ENCODE results near the gene ABHD16B. TPM values are rescaled to one million over a fixed set of nuclear protein-coding genes. Genes with fewer than 3 reads are reported as not detected.

ABHD16B gene
- total and polyA plus RNA-seq, 2 donors (not counting 3 experiments of a cell fraction or from before 2014, with no cell fraction given): not detected

DNA sequence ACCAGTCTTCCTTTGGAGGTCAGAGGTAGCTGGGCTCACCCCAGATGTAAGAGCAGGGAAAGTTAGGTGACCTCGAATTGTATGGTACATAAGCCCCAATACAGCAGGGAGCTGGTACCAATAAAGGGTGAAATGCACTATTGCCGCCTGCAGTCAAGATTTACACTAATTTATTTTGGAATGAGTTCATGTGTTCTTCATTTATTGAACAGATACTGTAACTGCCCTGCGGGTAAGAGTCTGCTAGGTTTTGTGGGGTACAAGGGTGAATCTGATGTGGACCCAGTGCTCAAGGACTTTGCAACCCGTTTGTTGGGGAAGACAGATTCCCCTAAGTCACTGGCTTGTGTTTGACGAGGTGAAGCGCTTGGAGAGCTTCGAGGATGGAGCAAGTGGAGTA, 31.1 kb downstream of the ABHD16B start:
- TF ChIP-seq, protein P1, sequence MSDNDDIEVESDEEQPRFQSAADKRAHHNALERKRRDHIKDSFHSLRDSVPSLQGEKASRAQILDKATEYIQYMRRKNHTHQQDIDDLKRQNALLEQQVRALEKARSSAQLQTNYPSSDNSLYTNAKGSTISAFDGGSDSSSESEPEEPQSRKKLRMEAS (IDR thresholded peaks at IDR 0.05; ENCODE audit: insufficient read depth, insufficient read length): no peak
- TF ChIP-seq, protein P2, sequence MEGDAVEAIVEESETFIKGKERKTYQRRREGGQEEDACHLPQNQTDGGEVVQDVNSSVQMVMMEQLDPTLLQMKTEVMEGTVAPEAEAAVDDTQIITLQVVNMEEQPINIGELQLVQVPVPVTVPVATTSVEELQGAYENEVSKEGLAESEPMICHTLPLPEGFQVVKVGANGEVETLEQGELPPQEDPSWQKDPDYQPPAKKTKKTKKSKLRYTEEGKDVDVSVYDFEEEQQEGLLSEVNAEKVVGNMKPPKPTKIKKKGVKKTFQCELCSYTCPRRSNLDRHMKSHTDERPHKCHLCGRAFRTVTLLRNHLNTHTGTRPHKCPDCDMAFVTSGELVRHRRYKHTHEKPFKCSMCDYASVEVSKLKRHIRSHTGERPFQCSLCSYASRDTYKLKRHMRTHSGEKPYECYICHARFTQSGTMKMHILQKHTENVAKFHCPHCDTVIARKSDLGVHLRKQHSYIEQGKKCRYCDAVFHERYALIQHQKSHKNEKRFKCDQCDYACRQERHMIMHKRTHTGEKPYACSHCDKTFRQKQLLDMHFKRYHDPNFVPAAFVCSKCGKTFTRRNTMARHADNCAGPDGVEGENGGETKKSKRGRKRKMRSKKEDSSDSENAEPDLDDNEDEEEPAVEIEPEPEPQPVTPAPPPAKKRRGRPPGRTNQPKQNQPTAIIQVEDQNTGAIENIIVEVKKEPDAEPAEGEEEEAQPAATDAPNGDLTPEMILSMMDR (IDR thresholded peaks at IDR 0.05; ENCODE audit: extremely low read depth in 1 of 2, insufficient read depth in 1 of 2, low read depth in 1 of 2, low read length in 2 of 2): no peak
- Histone ChIP-seq H3K27me3 (ENCODE audit: control insufficient read depth in 2 of 2, insufficient read depth in 2 of 2, low read length in 2 of 2) (no peaks in the 10 kb centered on the region), H2AFZ (ENCODE audit: low read depth, low read length) (no peak overlapping the region), H3K27ac (ENCODE audit: insufficient read depth, low read depth, low read length) (no peak overlapping the region), H3K9me3 (replicated peaks; ENCODE audit: control insufficient read depth, insufficient read depth, low read length) (no peaks in the 10 kb centered on the region), H3K36me3 (ENCODE audit: control insufficient read depth in 2 of 2, extremely low read depth in 1 of 2, insufficient read depth in 2 of 2, low read length in 2 of 2) (peaks cover 13 to 37% of the 10 kb centered on the region in 2 experiments), H3K9ac (replicated peaks; ENCODE audit: extremely low read depth, insufficient read depth, low read length) (no peak overlapping the region), H3K4me2 (ENCODE audit: insufficient read depth, low read length) (no peak overlapping the region), H3K79me2 (ENCODE audit: control insufficient read depth, insufficient read depth, low read length) (peaks cover 22% of the 10 kb centered on the region), H3K9me1 (replicated peaks; ENCODE audit: control insufficient read depth, extremely low read depth, insufficient read depth, low read length) (no peaks in the 10 kb centered on the region), H3K4me3 (replicated peaks in 1 of 3; ENCODE audit: insufficient read depth in 1 of 3, low read depth in 1 of 3, low read length in 3 of 3) (no peak overlapping the region), H3K4me1 (ENCODE audit: control insufficient read depth, extremely low read depth, insufficient read depth, low read length) (peaks cover 14% of the 10 kb centered on the region), H4K20me1 (replicated peaks; ENCODE audit: control insufficient read depth, extremely low read depth, insufficient read depth, low read length) (peaks cover 6% of the 10 kb centered on the region)
- ChIA-PET POLR2A (interaction anchor here (0.7 kb wide), 1 partner anchor 910 kb away, joined by 10 read pairs; no protein-coding TSS in a partner anchor), CTCF (no interaction called here)
- intact Hi-C loops (cut with micrococcal nuclease): loop anchor here (10.0 kb wide), 1 partner anchor 162 kb away; no protein-coding TSS in a partner anchor
- dilution Hi-C loops (cut with MboI; ENCODE audit: extremely low pct_ligation_motif_present, low sequenced_read_pairs): no loop called here
- no TSS peak for BruUV-seq (replicated peaks)
- FAIRE-seq (no peak), DNase-seq (ENCODE audit: low read depth, low spot score) (no peak)

DNA sequence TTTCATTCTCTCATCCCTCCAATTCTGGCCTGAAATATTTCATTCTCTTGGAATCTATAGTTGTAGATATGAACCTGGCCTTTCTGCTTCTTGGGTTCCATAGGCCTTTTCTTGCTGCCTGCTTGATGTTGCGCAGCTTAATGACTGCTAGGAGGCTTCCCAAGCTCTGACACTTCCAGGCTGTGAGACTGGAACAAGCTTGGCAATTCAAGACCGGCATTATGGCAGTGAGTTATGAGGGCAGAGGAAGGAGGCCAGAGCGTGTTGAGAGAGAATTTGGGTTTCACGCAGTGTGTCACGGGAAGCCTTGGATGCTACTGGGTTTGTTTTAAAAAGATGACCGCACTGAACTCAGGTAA, 32.7 kb downstream of the ABHD16B start:
- intact Hi-C loops (cut with micrococcal nuclease): loop anchor here (1.0 to 10.0 kb wide), 3 partner anchors 21 to 161 kb away; partner anchors contain the start of gene TPD52L2
- TF ChIP-seq POLR2AphosphoS5 (IDR thresholded peaks at IDR 0.05; ENCODE audit: insufficient read depth, low read depth, low read length): no peak
- no peak overlapping the region for H3K9ac ChIP-seq (replicated peaks; ENCODE audit: extremely low read depth, insufficient read depth, low read length)
- dilution Hi-C loops (cut with MboI; ENCODE audit: extremely low pct_ligation_motif_present, low sequenced_read_pairs): no loop called here
- no peaks in the 10 kb centered on the region for H3K9me3 ChIP-seq (replicated peaks; ENCODE audit: control insufficient read depth, insufficient read depth, low read length)
- H3K27ac ChIP-seq (ENCODE audit: insufficient read depth, low read depth, low read length): no peak overlapping the region
- peaks cover 14% of the 10 kb centered on the region for H3K4me1 ChIP-seq (ENCODE audit: control insufficient read depth, extremely low read depth, insufficient read depth, low read length)
- H4K20me1 ChIP-seq (replicated peaks; ENCODE audit: control insufficient read depth, extremely low read depth, insufficient read depth, low read length): peaks cover 10% of the 10 kb centered on the region
- H3K27me3 ChIP-seq (ENCODE audit: control insufficient read depth in 2 of 2, insufficient read depth in 2 of 2, low read length in 2 of 2): no peaks in the 10 kb centered on the region
- DNase-seq (ENCODE audit: low read depth, low spot score) (peak; percentile 9), FAIRE-seq (peak; percentile 52)
- no peak overlapping the region for H3K4me2 ChIP-seq (ENCODE audit: insufficient read depth, low read length)
- H2AFZ ChIP-seq (ENCODE audit: low read depth, low read length): peak overlapping the region; percentile 67
- no TSS peak for BruUV-seq (replicated peaks)
- ChIA-PET CTCF (interaction anchor here (0.8 to 1.8 kb wide), 5 partner anchors 20 to 356 kb away, joined by 3 to 11 read pairs (median 5); partner anchors contain the start of gene LKAAEAR1), POLR2A (no interaction called here)
- H3K9me1 ChIP-seq (replicated peaks; ENCODE audit: control insufficient read depth, extremely low read depth, insufficient read depth, low read length): no peaks in the 10 kb centered on the region
- H3K79me2 ChIP-seq (ENCODE audit: control insufficient read depth, insufficient read depth, low read length): peaks cover 37% of the 10 kb centered on the region
- no peak overlapping the region for H3K4me3 ChIP-seq (replicated peaks in 1 of 3; ENCODE audit: insufficient read depth in 1 of 3, low read depth in 1 of 3, low read length in 3 of 3)
- H3K36me3 ChIP-seq (ENCODE audit: control insufficient read depth in 2 of 2, extremely low read depth in 1 of 2, insufficient read depth in 2 of 2, low read length in 2 of 2): peaks cover 15 to 32% of the 10 kb centered on the region in 2 experiments

All from endothelial cell of umbilical vein (primary cell).